GM21737 (cell line): Measurements from ENCODE around the gene AUTS2.

ENCODE experiments used
- ATAC-seq: cut with Tn5 transposase; IDR thresholded peaks from one replicate; pipeline ENCODE4 v1.9.1; 2021; ENCODE audit warnings: mild to moderate bottlenecking, moderate library complexity; ENCODE audit not compliant: unreplicated experiment

Gene AUTS2

GRCh38 chr7:70771451-70771850 lies 1173.2 kb downstream of the AUTS2 start:
- ATAC-seq, result no peak

GRCh38 chr7:70772891-70773290 lies 1174.6 kb downstream of the AUTS2 start:
- ATAC-seq, result no peak

- no peak for ATAC-seq
Observed at GRCh38 chr7:70773406-70773805, 1175.1 kb downstream of the AUTS2 start.

GRCh38 chr7:70774950-70775527 lies 1176.8 kb downstream of the AUTS2 start:
- no peak for ATAC-seq

- ATAC-seq, result no peak
Observed at GRCh38 chr7:70775570-70776156, 1177.4 kb downstream of the AUTS2 start.

GRCh38 chr7:70776627-70777101 lies 1178.4 kb downstream of the AUTS2 start:
- ATAC-seq, result no peak

GRCh38 chr7:70777251-70777650 lies 1179.0 kb downstream of the AUTS2 start:
- no peak for ATAC-seq

GRCh38 chr7:70778585-70778984 lies 1180.3 kb downstream of the AUTS2 start:
- ATAC-seq, result no peak

GRCh38 chr7:70779321-70779720 lies 1181.0 kb downstream of the AUTS2 start:
- ATAC-seq, result no peak

- no peak for ATAC-seq
Observed at GRCh38 chr7:70781922-70782311, 1183.6 kb downstream of the AUTS2 start.

- ATAC-seq, result no peak
Observed at GRCh38 chr7:70782796-70783195, 1184.5 kb downstream of the AUTS2 start.

GRCh38 chr7:70785427-70785826 lies 1187.2 kb downstream of the AUTS2 start:
- ATAC-seq, result no peak

- no peak for ATAC-seq
Observed at GRCh38 chr7:70786076-70786475, 1187.8 kb downstream of the AUTS2 start.

- ATAC-seq, result no peak
Observed at GRCh38 chr7:70787286-70787685, 1189.0 kb downstream of the AUTS2 start.

GRCh38 chr7:70787771-70788170 lies 1189.5 kb downstream of the AUTS2 start:
- ATAC-seq, result no peak

GRCh38 chr7:70788276-70788675 lies 1190.0 kb downstream of the AUTS2 start:
- ATAC-seq, result no peak

GRCh38 chr7:70789481-70790214 lies 1191.4 kb downstream of the AUTS2 start:
- ATAC-seq, result no peak

GRCh38 chr7:70790215-70791073 lies 1192.2 kb downstream of the AUTS2 start:
- ATAC-seq, result no peak

- no peak for ATAC-seq
Observed at GRCh38 chr7:70791341-70791740, 1193.1 kb downstream of the AUTS2 start.

- no peak for ATAC-seq
Observed at GRCh38 chr7:70793060-70793459, 1194.8 kb downstream of the AUTS2 start.

GRCh38 chr7:70793821-70794220 lies 1195.5 kb downstream of the AUTS2 start:
- ATAC-seq, result no peak
